C4-2B (cell line): ENCODE results near the gene ZNF618.

Experiments used
- CTCF ChIP-seq: fragments of 450-650 bp; conservative IDR thresholded peaks from 2 replicates; pipeline ENCODE4 v1.5.1; 2017; ENCODE audit warnings: mild to moderate bottlenecking
- ZFX ChIP-seq: fragments of 450-650 bp; IDR thresholded peaks from 2 replicates; pipeline ENCODE4 v1.6.1; 2017

- no peak for TF ChIP-seq CTCF
- no peak for TF ChIP-seq ZFX
Measured at GRCh38 chr9:114021578-114021977, 145.5 kb downstream of the ZNF618 start.
